ENCODE measurements around the gene NT5DC3. TPM values are rescaled to one million over a fixed set of nuclear protein-coding genes. Genes with fewer than 3 reads are reported as not detected.
"Not testable (repeated sequence)": the region's sequence is repeated elsewhere in the genome, so short reads cannot be mapped to it uniquely, and the experiment has no call there.

NT5DC3 gene
- total RNA-seq, 1 donor from 2014 or later: 9.9 TPM

DNA sequence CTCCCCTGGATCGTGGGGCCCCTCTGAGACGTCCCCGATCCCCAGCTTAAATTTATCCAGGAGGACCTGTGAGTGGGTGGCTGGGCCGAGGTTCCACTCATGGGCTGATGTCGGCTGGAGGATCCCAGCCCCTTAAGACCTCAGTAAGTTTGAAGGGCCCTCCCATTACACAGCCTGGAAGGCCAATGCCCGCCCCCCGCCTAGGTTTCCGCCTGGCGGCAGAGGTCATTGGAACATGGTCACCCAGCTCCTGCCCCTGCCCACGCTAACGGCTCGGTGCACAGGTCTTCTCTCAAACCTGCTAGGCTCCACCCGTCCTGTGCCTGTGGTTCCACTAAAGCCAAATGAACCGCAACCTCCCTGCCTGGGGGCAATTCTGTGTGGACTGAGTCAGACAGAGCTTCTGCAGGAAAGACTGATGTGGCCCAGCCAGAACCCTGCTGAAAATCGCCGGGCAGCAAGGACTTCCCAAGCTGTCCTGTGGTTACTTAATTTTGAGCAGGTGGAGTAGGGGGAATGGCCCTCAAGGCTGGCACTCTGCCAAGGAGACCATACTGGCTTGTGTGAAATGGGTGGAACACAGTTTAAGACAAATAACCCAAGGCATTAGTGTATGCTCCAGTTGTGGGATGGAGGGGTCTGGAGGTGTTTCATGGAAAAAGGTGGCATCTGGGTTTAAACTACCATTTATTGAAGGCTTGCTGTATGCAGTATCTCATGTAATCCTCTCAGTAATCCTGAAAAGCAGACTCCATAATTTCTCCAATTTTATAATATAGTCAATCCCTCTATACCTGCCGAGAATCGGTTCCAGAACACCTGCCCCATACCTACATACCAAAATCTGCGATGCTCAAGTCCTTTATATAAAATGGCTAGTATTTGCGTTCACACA lies 903 bp upstream of the NT5DC3 start:
- Histone ChIP-seq H3K27ac (ENCODE audit: low read depth, low read length) (peak overlapping the region; percentile 90), H3K4me1 (ENCODE audit: control insufficient read depth in 3 of 3, insufficient read depth in 3 of 3, low read length in 3 of 3) (peaks cover 8 to 15% (median 13%) of the 10 kb centered on the region in 3 donors), H3K9me3 (ENCODE audit: control insufficient read depth in 3 of 3, low read length in 3 of 3) (no peaks in the 10 kb centered on the region), H3K4me3 (ENCODE audit: low read length in 3 of 3) (peak overlapping the region; percentile 61 to 79 (median 67)), H3K36me3 (ENCODE audit: control insufficient read depth in 3 of 3, insufficient read depth in 3 of 3, low read length in 3 of 3) (no peaks in the 10 kb centered on the region), H3K9ac (ENCODE audit: low read depth in 1 of 3, low read length in 3 of 3) (peak overlapping the region; percentile 78 to 83 (median 79)), H3K27me3 (ENCODE audit: control insufficient read depth in 3 of 3, insufficient read depth in 3 of 3, low read length in 3 of 3) (no peaks in the 10 kb centered on the region)

GRCh38 chr12:103840462-103840875 lies 565 bp downstream of the NT5DC3 start:
- peaks cover 8 to 15% (median 13%) of the 10 kb centered on the region in 3 donors for H3K4me1 ChIP-seq (ENCODE audit: control insufficient read depth in 3 of 3, insufficient read depth in 3 of 3, low read length in 3 of 3)
- no peaks in the 10 kb centered on the region for H3K36me3 ChIP-seq (ENCODE audit: control insufficient read depth in 3 of 3, insufficient read depth in 3 of 3, low read length in 3 of 3)
- H3K27ac ChIP-seq (ENCODE audit: low read depth, low read length): no peak overlapping the region
- no peaks in the 10 kb centered on the region for H3K27me3 ChIP-seq (ENCODE audit: control insufficient read depth in 3 of 3, insufficient read depth in 3 of 3, low read length in 3 of 3)
- no peaks in the 10 kb centered on the region for H3K9me3 ChIP-seq (ENCODE audit: control insufficient read depth in 3 of 3, low read length in 3 of 3)
- H3K4me3 ChIP-seq (ENCODE audit: low read length in 3 of 3): peak overlapping the region; percentile 71 to 76 (median 71)
- H3K9ac ChIP-seq (ENCODE audit: low read depth in 1 of 3, low read length in 3 of 3): peak overlapping the region; percentile 43 to 84 (median 71)

GRCh38 chr12:103839609-103840461 lies 1.2 kb downstream of the NT5DC3 start:
- no peaks in the 10 kb centered on the region for H3K9me3 ChIP-seq (ENCODE audit: control insufficient read depth in 3 of 3, low read length in 3 of 3)
- peaks cover 8 to 15% (median 13%) of the 10 kb centered on the region in 3 donors for H3K4me1 ChIP-seq (ENCODE audit: control insufficient read depth in 3 of 3, insufficient read depth in 3 of 3, low read length in 3 of 3)
- H3K36me3 ChIP-seq (ENCODE audit: control insufficient read depth in 3 of 3, insufficient read depth in 3 of 3, low read length in 3 of 3): no peaks in the 10 kb centered on the region
- H3K9ac ChIP-seq (ENCODE audit: low read depth in 1 of 3, low read length in 3 of 3): peak overlapping the region; percentile 33 to 84 (median 71)
- no peak overlapping the region for H3K27ac ChIP-seq (ENCODE audit: low read depth, low read length)
- no peaks in the 10 kb centered on the region for H3K27me3 ChIP-seq (ENCODE audit: control insufficient read depth in 3 of 3, insufficient read depth in 3 of 3, low read length in 3 of 3)
- H3K4me3 ChIP-seq (ENCODE audit: low read length in 3 of 3): peak overlapping the region; percentile 71 to 76 (median 71)

DNA sequence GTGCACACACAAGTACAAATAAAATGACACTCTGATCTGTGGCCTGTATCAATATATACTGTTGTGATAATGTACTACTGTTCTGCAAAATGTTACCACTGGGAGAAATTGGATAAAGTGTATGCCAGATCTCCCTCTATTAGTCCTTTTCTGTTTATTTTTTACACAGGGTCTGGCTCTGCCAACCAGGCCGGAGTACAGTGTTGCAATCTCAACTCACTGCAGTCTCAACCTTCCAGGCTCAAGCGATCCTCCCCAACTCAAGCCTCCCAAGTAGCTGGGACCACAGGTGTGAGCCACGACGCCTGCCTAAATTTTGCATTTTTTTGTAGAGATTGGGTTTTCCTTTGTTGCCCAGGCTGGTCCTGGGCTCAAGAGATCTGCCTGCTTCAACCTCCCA lies 1.9 kb downstream of the NT5DC3 start:
- Histone ChIP-seq H3K4me3 (ENCODE audit: low read length in 3 of 3) (no peak overlapping the region), H3K27me3 (ENCODE audit: control insufficient read depth in 3 of 3, insufficient read depth in 3 of 3, low read length in 3 of 3) (no peaks in the 10 kb centered on the region), H3K27ac (ENCODE audit: low read depth, low read length) (no peak overlapping the region)

GRCh38 chr12:103838254-103838914 lies 2.6 kb downstream of the NT5DC3 start:
- Histone ChIP-seq H3K4me1 (ENCODE audit: control insufficient read depth in 3 of 3, insufficient read depth in 3 of 3, low read length in 3 of 3) (peaks cover 8 to 15% (median 13%) of the 10 kb centered on the region in 3 donors), H3K4me3 (ENCODE audit: low read length in 3 of 3) (no peak overlapping the region), H3K36me3 (ENCODE audit: control insufficient read depth in 3 of 3, insufficient read depth in 3 of 3, low read length in 3 of 3) (no peaks in the 10 kb centered on the region), H3K27ac (ENCODE audit: low read depth, low read length) (no peak overlapping the region), H3K9ac (ENCODE audit: low read depth in 1 of 3, low read length in 3 of 3) (no peak overlapping the region), H3K27me3 (ENCODE audit: control insufficient read depth in 3 of 3, insufficient read depth in 3 of 3, low read length in 3 of 3) (no peaks in the 10 kb centered on the region), H3K9me3 (ENCODE audit: control insufficient read depth in 3 of 3, low read length in 3 of 3) (no peaks in the 10 kb centered on the region)

More for the DNA sequence above, 1.9 kb downstream of the NT5DC3 start:
- Histone ChIP-seq H3K9ac (ENCODE audit: low read depth in 1 of 3, low read length in 3 of 3) (no peak overlapping the region), H3K4me1 (ENCODE audit: control insufficient read depth in 3 of 3, insufficient read depth in 3 of 3, low read length in 3 of 3) (peaks cover 8 to 15% (median 13%) of the 10 kb centered on the region in 3 donors), H3K9me3 (ENCODE audit: control insufficient read depth in 3 of 3, low read length in 3 of 3) (no peaks in the 10 kb centered on the region), H3K36me3 (ENCODE audit: control insufficient read depth in 3 of 3, insufficient read depth in 3 of 3, low read length in 3 of 3) (no peaks in the 10 kb centered on the region)

GRCh38 chr12:103836345-103836744 lies 4.7 kb downstream of the NT5DC3 start:
- no peak overlapping the region for H3K27ac ChIP-seq (ENCODE audit: low read depth, low read length)
- H3K27me3 ChIP-seq (ENCODE audit: control insufficient read depth in 3 of 3, insufficient read depth in 3 of 3, low read length in 3 of 3): no peaks in the 10 kb centered on the region
- H3K4me3 ChIP-seq (ENCODE audit: low read length in 3 of 3): no peak overlapping the region
- no peak overlapping the region for H3K9ac ChIP-seq (ENCODE audit: low read depth in 1 of 3, low read length in 3 of 3)
- H3K9me3 ChIP-seq (ENCODE audit: control insufficient read depth in 3 of 3, low read length in 3 of 3): no peaks in the 10 kb centered on the region
- no peaks in the 10 kb centered on the region for H3K36me3 ChIP-seq (ENCODE audit: control insufficient read depth in 3 of 3, insufficient read depth in 3 of 3, low read length in 3 of 3)
- H3K4me1 ChIP-seq (ENCODE audit: control insufficient read depth in 3 of 3, insufficient read depth in 3 of 3, low read length in 3 of 3): peaks cover 4 to 8% (median 6%) of the 10 kb centered on the region in 3 donors

GRCh38 chr12:103835747-103836335 lies 5.2 kb downstream of the NT5DC3 start:
- not testable (repeated sequence) for H3K36me3 ChIP-seq (ENCODE audit: control insufficient read depth in 3 of 3, insufficient read depth in 3 of 3, low read length in 3 of 3); H3K4me1 ChIP-seq (ENCODE audit: control insufficient read depth in 3 of 3, insufficient read depth in 3 of 3, low read length in 3 of 3); H3K4me3 ChIP-seq (ENCODE audit: low read length in 3 of 3); H3K9me3 ChIP-seq (ENCODE audit: control insufficient read depth in 3 of 3, low read length in 3 of 3); H3K27me3 ChIP-seq (ENCODE audit: control insufficient read depth in 3 of 3, insufficient read depth in 3 of 3, low read length in 3 of 3); H3K9ac ChIP-seq (ENCODE audit: low read depth in 1 of 3, low read length in 3 of 3); H3K27ac ChIP-seq (ENCODE audit: low read depth, low read length)

DNA sequence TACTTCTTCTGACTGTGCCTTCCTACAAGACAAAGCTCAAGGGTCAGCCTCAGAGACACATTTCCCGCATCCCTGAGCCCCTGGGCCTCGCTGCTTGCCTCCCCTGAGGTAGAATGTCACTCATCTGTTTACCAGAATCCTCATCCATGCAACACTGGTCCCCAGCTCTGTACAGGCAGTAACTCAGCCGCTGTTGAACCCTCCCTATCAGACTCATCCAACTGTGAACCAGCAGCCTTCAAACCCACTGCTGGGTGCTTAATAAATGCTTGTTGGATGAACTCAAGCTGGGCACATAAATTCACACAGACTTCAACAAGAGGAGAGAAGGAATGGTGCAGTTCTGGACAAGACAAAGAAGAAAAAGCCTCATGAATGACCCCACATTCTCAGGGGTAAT lies 6.1 kb downstream of the NT5DC3 start:
- peaks cover 3 to 4% (median 4%) of the 10 kb centered on the region in 3 donors for H3K4me1 ChIP-seq (ENCODE audit: control insufficient read depth in 3 of 3, insufficient read depth in 3 of 3, low read length in 3 of 3)
- no peak overlapping the region for H3K9ac ChIP-seq (ENCODE audit: low read depth in 1 of 3, low read length in 3 of 3)
- no peak overlapping the region for H3K4me3 ChIP-seq (ENCODE audit: low read length in 3 of 3)
- H3K36me3 ChIP-seq (ENCODE audit: control insufficient read depth in 3 of 3, insufficient read depth in 3 of 3, low read length in 3 of 3): no peaks in the 10 kb centered on the region
- H3K27ac ChIP-seq (ENCODE audit: low read depth, low read length): no peak overlapping the region
- no peaks in the 10 kb centered on the region for H3K27me3 ChIP-seq (ENCODE audit: control insufficient read depth in 3 of 3, insufficient read depth in 3 of 3, low read length in 3 of 3)
- H3K9me3 ChIP-seq (ENCODE audit: control insufficient read depth in 3 of 3, low read length in 3 of 3): no peaks in the 10 kb centered on the region

DNA sequence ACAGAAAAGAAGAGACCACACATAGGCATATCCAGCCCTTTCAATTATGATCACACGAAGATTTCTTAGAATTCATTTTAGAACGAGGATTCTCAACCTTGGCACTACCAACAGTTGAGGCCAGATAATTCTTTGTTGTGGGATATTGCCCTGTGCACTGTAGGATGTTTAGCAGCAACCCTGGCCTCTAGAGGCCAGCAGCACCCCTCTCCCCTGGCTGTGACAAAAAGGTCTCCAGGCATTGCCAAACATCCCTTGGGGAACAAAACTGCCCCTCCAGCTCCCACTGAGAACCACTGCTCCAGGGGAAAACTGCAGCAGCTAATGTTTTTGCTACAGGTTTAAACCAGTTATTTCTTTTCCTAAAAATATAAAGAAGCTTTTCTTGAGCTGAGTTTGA lies 7.1 kb downstream of the NT5DC3 start:
- H3K4me3 ChIP-seq (ENCODE audit: low read length in 3 of 3): no peak overlapping the region
- no peaks in the 10 kb centered on the region for H3K4me1 ChIP-seq (ENCODE audit: control insufficient read depth in 3 of 3, insufficient read depth in 3 of 3, low read length in 3 of 3)
- H3K9ac ChIP-seq (ENCODE audit: low read depth in 1 of 3, low read length in 3 of 3): no peak overlapping the region
- H3K36me3 ChIP-seq (ENCODE audit: control insufficient read depth in 3 of 3, insufficient read depth in 3 of 3, low read length in 3 of 3): no peaks in the 10 kb centered on the region
- H3K27me3 ChIP-seq (ENCODE audit: control insufficient read depth in 3 of 3, insufficient read depth in 3 of 3, low read length in 3 of 3): no peaks in the 10 kb centered on the region
- no peaks in the 10 kb centered on the region for H3K9me3 ChIP-seq (ENCODE audit: control insufficient read depth in 3 of 3, low read length in 3 of 3)
- no peak overlapping the region for H3K27ac ChIP-seq (ENCODE audit: low read depth, low read length)
